ENCODE results near the gene GABRD. TPM values are rescaled to one million over a fixed set of nuclear protein-coding genes. Genes with fewer than 3 reads are reported as not detected.
"Not testable (repeated sequence)": the region's sequence is repeated elsewhere in the genome, so short reads cannot be mapped to it uniquely, and the experiment has no call there.

GABRD gene
- total RNA-seq, 1 experiment from 2014 or later, result 1.7 TPM

DNA sequence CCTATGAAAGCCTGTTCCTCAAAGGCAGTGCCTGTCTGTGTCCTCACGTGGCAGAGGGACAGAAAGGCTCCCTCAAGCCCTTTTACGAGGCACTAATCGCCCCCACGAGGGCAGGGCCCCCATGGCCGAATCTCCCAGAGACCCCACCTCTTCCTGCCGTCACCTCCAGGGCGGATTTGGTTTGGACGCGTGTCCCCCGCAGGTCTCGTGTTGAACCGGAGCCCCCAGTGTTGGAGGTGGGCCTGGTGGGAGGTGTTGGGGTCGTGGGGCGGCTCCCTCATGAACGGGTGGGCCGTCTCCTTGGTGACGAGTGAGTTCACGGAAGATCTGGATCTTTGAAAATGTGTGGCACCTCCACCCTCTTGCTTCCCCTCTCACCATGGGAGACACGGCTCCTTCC is 43.1 kb upstream of the GABRD start (continued):
- TF ChIP-seq, protein P1, sequence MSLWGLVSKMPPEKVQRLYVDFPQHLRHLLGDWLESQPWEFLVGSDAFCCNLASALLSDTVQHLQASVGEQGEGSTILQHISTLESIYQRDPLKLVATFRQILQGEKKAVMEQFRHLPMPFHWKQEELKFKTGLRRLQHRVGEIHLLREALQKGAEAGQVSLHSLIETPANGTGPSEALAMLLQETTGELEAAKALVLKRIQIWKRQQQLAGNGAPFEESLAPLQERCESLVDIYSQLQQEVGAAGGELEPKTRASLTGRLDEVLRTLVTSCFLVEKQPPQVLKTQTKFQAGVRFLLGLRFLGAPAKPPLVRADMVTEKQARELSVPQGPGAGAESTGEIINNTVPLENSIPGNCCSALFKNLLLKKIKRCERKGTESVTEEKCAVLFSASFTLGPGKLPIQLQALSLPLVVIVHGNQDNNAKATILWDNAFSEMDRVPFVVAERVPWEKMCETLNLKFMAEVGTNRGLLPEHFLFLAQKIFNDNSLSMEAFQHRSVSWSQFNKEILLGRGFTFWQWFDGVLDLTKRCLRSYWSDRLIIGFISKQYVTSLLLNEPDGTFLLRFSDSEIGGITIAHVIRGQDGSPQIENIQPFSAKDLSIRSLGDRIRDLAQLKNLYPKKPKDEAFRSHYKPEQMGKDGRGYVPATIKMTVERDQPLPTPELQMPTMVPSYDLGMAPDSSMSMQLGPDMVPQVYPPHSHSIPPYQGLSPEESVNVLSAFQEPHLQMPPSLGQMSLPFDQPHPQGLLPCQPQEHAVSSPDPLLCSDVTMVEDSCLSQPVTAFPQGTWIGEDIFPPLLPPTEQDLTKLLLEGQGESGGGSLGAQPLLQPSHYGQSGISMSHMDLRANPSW (CRISPR knock-in tag; conservative IDR thresholded peaks at IDR 0.05; ENCODE audit: low read depth), result no peak
- TF ChIP-seq EMX1 (CRISPR knock-in tag; IDR thresholded peaks at IDR 0.05), result no peak
- no peak for TF ChIP-seq GTF2I (CRISPR knock-in tag; conservative IDR thresholded peaks at IDR 0.05)
- no peak for TF ChIP-seq ETV6 (CRISPR knock-in tag; IDR thresholded peaks at IDR 0.05)
- no peak for TF ChIP-seq CREB1 (CRISPR knock-in tag; IDR thresholded peaks at IDR 0.05)
- TF ChIP-seq, protein P2, sequence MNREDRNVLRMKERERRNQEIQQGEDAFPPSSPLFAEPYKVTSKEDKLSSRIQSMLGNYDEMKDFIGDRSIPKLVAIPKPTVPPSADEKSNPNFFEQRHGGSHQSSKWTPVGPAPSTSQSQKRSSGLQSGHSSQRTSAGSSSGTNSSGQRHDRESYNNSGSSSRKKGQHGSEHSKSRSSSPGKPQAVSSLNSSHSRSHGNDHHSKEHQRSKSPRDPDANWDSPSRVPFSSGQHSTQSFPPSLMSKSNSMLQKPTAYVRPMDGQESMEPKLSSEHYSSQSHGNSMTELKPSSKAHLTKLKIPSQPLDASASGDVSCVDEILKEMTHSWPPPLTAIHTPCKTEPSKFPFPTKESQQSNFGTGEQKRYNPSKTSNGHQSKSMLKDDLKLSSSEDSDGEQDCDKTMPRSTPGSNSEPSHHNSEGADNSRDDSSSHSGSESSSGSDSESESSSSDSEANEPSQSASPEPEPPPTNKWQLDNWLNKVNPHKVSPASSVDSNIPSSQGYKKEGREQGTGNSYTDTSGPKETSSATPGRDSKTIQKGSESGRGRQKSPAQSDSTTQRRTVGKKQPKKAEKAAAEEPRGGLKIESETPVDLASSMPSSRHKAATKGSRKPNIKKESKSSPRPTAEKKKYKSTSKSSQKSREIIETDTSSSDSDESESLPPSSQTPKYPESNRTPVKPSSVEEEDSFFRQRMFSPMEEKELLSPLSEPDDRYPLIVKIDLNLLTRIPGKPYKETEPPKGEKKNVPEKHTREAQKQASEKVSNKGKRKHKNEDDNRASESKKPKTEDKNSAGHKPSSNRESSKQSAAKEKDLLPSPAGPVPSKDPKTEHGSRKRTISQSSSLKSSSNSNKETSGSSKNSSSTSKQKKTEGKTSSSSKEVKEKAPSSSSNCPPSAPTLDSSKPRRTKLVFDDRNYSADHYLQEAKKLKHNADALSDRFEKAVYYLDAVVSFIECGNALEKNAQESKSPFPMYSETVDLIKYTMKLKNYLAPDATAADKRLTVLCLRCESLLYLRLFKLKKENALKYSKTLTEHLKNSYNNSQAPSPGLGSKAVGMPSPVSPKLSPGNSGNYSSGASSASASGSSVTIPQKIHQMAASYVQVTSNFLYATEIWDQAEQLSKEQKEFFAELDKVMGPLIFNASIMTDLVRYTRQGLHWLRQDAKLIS (CRISPR knock-in tag; IDR thresholded peaks at IDR 0.05; ENCODE audit: borderline replicate concordance), result no peak
- no peak for TF ChIP-seq NFYB (CRISPR knock-in tag; conservative IDR thresholded peaks at IDR 0.05; ENCODE audit: low read depth)

DNA sequence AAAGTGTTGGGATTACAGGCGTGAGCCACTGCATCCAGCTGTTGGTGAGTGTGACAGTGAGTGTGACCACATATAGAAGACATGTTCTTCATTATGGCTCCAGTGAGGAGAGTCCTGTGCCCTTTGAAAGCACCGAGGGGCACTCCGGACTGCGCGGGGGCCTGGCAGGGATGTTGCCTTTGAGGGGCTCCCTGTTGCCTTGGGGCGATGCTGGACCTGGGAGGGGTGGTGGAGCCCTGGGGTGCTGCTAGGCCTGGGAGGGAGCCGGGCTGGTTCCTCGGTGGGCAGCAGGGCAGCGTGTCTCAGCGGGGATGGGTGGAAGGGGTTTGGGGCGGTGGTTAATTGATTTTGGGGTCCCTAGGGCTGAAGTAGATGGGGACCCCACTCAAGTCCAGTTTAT is 41.0 kb upstream of the GABRD start:
- DNase-seq (ENCODE audit: low spot score) (no peak), ATAC-seq (no peak)
- ChIA-PET CTCF (interaction anchor here (1.1 to 1.7 kb wide), 3 partner anchors 12 to 34 kb away, joined by 3 to 5 read pairs (median 4); no protein-coding TSS in a partner anchor), POLR2A (no interaction called here)
- Mint-ChIP-seq H3K9me3 (peaks cover 13% of the 10 kb centered on the region), H3K36me3 (peaks cover 6% of the 10 kb centered on the region; the same call in 1 of the 2 replicates), H3K27ac (no peak overlapping the region), H3K4me3 (no peak overlapping the region), H3K4me1 (no peaks in the 10 kb centered on the region), H3K27me3 (ENCODE audit: low read depth) (no peaks in the 10 kb centered on the region)
- TF ChIP-seq OVOL2 (CRISPR knock-in tag; IDR thresholded peaks at IDR 0.05; ENCODE audit: borderline replicate concordance) (no peak), GTF2I (CRISPR knock-in tag; conservative IDR thresholded peaks at IDR 0.05) (no peak), NFYB (CRISPR knock-in tag; conservative IDR thresholded peaks at IDR 0.05; ENCODE audit: low read depth) (no peak), NR3C1 (CRISPR knock-in tag; conservative IDR thresholded peaks at IDR 0.05; ENCODE audit: low read depth) (no peak), ESRRA (CRISPR knock-in tag; IDR thresholded peaks at IDR 0.05; ENCODE audit: borderline replicate concordance) (no peak), CBFB (CRISPR knock-in tag; IDR thresholded peaks at IDR 0.05; ENCODE audit: low read depth) (no peak), CREM (CRISPR knock-in tag; IDR thresholded peaks at IDR 0.05) (no peak), GRHL2 (CRISPR knock-in tag; IDR thresholded peaks at IDR 0.05; ENCODE audit: insufficient replicate concordance, severe bottlenecking) (no peak), ELF4 (CRISPR knock-in tag; IDR thresholded peaks at IDR 0.05; ENCODE audit: low read depth) (no peak)
- TF ChIP-seq, protein P3, sequence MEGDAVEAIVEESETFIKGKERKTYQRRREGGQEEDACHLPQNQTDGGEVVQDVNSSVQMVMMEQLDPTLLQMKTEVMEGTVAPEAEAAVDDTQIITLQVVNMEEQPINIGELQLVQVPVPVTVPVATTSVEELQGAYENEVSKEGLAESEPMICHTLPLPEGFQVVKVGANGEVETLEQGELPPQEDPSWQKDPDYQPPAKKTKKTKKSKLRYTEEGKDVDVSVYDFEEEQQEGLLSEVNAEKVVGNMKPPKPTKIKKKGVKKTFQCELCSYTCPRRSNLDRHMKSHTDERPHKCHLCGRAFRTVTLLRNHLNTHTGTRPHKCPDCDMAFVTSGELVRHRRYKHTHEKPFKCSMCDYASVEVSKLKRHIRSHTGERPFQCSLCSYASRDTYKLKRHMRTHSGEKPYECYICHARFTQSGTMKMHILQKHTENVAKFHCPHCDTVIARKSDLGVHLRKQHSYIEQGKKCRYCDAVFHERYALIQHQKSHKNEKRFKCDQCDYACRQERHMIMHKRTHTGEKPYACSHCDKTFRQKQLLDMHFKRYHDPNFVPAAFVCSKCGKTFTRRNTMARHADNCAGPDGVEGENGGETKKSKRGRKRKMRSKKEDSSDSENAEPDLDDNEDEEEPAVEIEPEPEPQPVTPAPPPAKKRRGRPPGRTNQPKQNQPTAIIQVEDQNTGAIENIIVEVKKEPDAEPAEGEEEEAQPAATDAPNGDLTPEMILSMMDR (IDR thresholded peaks at IDR 0.05), result no peak
- TF ChIP-seq, protein P4, sequence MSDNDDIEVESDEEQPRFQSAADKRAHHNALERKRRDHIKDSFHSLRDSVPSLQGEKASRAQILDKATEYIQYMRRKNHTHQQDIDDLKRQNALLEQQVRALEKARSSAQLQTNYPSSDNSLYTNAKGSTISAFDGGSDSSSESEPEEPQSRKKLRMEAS (CRISPR knock-in tag; IDR thresholded peaks at IDR 0.05), result no peak
- TF ChIP-seq, protein P5, sequence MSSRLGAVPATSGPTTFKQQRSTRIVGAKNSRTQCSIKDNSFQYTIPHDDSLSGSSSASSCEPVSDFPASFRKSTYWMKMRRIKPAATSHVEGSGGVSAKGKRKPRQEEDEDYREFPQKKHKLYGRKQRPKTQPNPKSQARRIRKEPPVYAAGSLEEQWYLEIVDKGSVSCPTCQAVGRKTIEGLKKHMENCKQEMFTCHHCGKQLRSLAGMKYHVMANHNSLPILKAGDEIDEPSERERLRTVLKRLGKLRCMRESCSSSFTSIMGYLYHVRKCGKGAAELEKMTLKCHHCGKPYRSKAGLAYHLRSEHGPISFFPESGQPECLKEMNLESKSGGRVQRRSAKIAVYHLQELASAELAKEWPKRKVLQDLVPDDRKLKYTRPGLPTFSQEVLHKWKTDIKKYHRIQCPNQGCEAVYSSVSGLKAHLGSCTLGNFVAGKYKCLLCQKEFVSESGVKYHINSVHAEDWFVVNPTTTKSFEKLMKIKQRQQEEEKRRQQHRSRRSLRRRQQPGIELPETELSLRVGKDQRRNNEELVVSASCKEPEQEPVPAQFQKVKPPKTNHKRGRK (CRISPR knock-in tag; IDR thresholded peaks at IDR 0.05; ENCODE audit: borderline replicate concordance), result no peak
- TF ChIP-seq, protein P6, sequence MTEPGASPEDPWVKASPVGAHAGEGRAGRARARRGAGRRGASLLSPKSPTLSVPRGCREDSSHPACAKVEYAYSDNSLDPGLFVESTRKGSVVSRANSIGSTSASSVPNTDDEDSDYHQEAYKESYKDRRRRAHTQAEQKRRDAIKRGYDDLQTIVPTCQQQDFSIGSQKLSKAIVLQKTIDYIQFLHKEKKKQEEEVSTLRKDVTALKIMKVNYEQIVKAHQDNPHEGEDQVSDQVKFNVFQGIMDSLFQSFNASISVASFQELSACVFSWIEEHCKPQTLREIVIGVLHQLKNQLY (CRISPR knock-in tag; IDR thresholded peaks at IDR 0.05), result no peak
- TF ChIP-seq, protein P7, sequence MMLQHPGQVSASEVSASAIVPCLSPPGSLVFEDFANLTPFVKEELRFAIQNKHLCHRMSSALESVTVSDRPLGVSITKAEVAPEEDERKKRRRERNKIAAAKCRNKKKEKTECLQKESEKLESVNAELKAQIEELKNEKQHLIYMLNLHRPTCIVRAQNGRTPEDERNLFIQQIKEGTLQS (CRISPR knock-in tag; conservative IDR thresholded peaks at IDR 0.05), result no peak

DNA sequence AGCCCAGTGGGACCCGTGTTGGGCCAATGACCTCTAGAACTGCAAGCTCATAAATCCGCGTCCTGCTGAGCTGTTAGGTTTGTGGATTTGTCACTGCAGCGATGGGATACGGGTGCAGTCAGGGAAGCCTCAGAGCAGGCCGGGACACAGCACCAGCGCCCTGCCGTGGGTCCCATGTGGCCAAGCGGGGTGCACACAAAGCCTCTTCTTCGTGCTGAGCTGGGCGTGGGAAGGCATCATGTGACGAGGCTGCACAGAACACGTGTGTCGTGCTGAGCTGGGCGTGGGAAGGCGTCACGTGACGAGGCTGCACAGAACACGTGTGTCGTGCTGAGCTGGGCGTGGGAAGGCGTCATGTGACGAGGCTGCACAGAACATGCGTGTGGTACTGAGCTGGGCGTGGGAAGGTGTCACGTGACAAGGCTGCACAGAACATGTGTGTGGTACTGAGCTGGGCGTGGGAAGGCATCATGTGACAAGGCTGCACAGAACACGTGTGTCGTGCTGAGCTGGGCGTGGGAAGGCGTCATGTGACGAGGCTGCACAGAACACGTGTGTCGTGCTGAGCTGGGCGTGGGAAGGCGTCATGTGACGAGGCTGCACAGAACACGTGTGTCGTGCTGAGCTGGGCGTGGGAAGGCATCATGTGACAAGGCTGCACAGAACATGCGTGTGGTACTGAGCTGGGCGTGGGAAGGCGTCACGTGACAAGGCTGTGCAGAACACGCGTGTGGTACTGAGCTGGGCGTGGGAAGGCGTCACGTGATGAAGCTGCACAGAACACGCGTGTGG is 40.3 kb upstream of the GABRD start:
- H3K36me3 Mint-ChIP-seq; H3K27me3 Mint-ChIP-seq (ENCODE audit: low read depth); H3K27ac Mint-ChIP-seq; DNase-seq (ENCODE audit: low spot score); POLR2A ChIA-PET; ATAC-seq; H3K4me3 Mint-ChIP-seq; H3K4me1 Mint-ChIP-seq: not testable (repeated sequence)
- CTCF ChIA-PET, result interaction anchor here (1.1 to 1.7 kb wide), 3 partner anchors 13 to 68 kb away, joined by 3 to 5 read pairs (median 3); no protein-coding TSS in a partner anchor
- H3K9me3 Mint-ChIP-seq, result peaks cover 13% of the 10 kb centered on the region
